Astrocyte of the cerebellum (primary cell): ENCODE results near the gene TPPP.
"Not testable (repeated sequence)": the region's sequence is repeated elsewhere in the genome, so short reads cannot be mapped to it uniquely, and the experiment has no call there.

ENCODE experiments used
- DNase-seq: peaks from one replicate; pipeline ENCODE4 v3.0.0-alpha.2; 2011; ENCODE audit warnings: low read depth
- H3K4me3 ChIP-seq: 2 replicates; pipeline ENCODE4 v1.5.1; 2011; ENCODE audit warnings: mild to moderate bottlenecking, low read depth, low read length, moderate library complexity
- CTCF ChIP-seq: IDR thresholded peaks from 2 replicates; pipeline ENCODE4 v1.5.1; 2012; ENCODE audit warnings: low read length, low read depth, moderate library complexity, mild to moderate bottlenecking; ENCODE audit errors: missing control alignments
- in situ Hi-C: cut with HindIII; loops from 2 replicates; pipeline ENCODE4 v1.10.0; 2017; ENCODE audit warnings: low sequenced_read_pairs

TPPP gene

GRCh38 chr5:685262-686171 is 7.6 kb downstream of the TPPP start:
- in situ Hi-C loops, result no loop called here
- DNase-seq, result no peak
- no peak for TF ChIP-seq CTCF
- H3K4me3 ChIP-seq, result no peak overlapping the region

GRCh38 chr5:684751-685216 is 8.4 kb downstream of the TPPP start:
- H3K4me3 ChIP-seq, result no peak overlapping the region
- in situ Hi-C loops, result no loop called here
- no peak for DNase-seq
- TF ChIP-seq CTCF, result no peak

GRCh38 chr5:683551-684481 is 9.3 kb downstream of the TPPP start:
- TF ChIP-seq CTCF, result no peak
- no peak for DNase-seq
- in situ Hi-C loops, result no loop called here
- H3K4me3 ChIP-seq, result no peak overlapping the region

- H3K4me3 ChIP-seq, DNase-seq, in situ Hi-C loops: not testable (repeated sequence)
These were observed 10.3 kb downstream of the TPPP start for GRCh38 chr5:682651-683358.

GRCh38 chr5:682216-682615 is 10.9 kb downstream of the TPPP start:
- DNase-seq, in situ Hi-C loops, H3K4me3 ChIP-seq: not testable (repeated sequence)

- in situ Hi-C loops, H3K4me3 ChIP-seq, DNase-seq: not testable (repeated sequence)
These were observed 11.6 kb downstream of the TPPP start for GRCh38 chr5:681317-682191.

- DNase-seq, H3K4me3 ChIP-seq, in situ Hi-C loops: not testable (repeated sequence)
These were observed 12.3 kb downstream of the TPPP start for GRCh38 chr5:680836-681235.

GRCh38 chr5:680118-680795 is 12.9 kb downstream of the TPPP start:
- H3K4me3 ChIP-seq, in situ Hi-C loops, DNase-seq: not testable (repeated sequence)

GRCh38 chr5:679166-679895 is 13.8 kb downstream of the TPPP start:
- DNase-seq, H3K4me3 ChIP-seq, in situ Hi-C loops: not testable (repeated sequence)

GRCh38 chr5:678521-678920 is 14.6 kb downstream of the TPPP start:
- H3K4me3 ChIP-seq, in situ Hi-C loops, DNase-seq: not testable (repeated sequence)
